Measurements from ENCODE around the gene TGM1.

Gene TGM1

DNA sequence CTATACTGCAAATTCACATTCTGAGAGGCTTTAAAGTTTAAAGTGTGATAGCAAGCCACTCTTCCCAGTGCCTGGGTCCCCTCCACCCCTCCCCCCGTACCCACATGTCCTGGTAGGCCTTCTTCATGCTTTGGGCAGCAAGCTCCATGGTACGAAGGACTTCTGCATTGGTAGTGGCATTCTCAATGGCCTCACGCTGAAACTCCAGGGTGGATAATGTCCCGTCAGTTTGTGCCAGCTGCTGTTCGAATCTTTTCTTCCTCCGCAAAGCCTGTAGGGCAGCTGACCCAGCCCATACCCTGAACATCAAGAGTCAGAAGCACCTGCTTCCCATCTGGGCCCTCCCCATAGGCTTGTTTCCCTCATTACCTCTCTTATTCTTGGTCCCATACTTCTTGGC lies 51.7 kb downstream of the TGM1 start:
- no CpG with 5 or more reads among the region's 6 CpGs for WGBS (ENCODE audit: extremely low coverage, insufficient coverage, insufficient read length)
- Histone ChIP-seq H3K23ac (ENCODE audit: low read length) (no peak overlapping the region), H3K79me1 (ENCODE audit: low read length) (peaks cover 8% of the 10 kb centered on the region), H2BK5ac (ENCODE audit: low read depth, low read length, poor library complexity) (no peak overlapping the region), H3K27me3 (ENCODE audit: insufficient read depth, low read length) (no peaks in the 10 kb centered on the region), H3K14ac (ENCODE audit: low read length) (no peak overlapping the region), H3K4me2 (ENCODE audit: low read length) (no peak overlapping the region), H4K8ac (ENCODE audit: low read depth, low read length) (no peak overlapping the region), H3K79me2 (ENCODE audit: control insufficient read depth, insufficient read depth, low read length, poor library complexity) (peaks cover 3% of the 10 kb centered on the region), H3K4ac (ENCODE audit: low read depth, low read length) (no peak overlapping the region), H3K9me3 (ENCODE audit: insufficient read depth, low read depth, low read length) (no peaks in the 10 kb centered on the region), H2BK120ac (ENCODE audit: insufficient read depth, low read length, poor library complexity) (no peak overlapping the region), H3K4me3 (ENCODE audit: low read depth, low read length) (no peak overlapping the region), H2AK5ac (ENCODE audit: low read length) (no peak overlapping the region), H4K91ac (ENCODE audit: low read depth, low read length) (no peak overlapping the region), H2AFZ (ENCODE audit: insufficient read depth, low read length, poor library complexity) (no peak overlapping the region), H3K36me3 (ENCODE audit: control insufficient read depth in 1 of 2, insufficient read depth in 2 of 2, low read length in 2 of 2) (peaks cover 24 to 35% of the 10 kb centered on the region in 2 experiments), H3K18ac (ENCODE audit: low read length) (no peak overlapping the region), H4K12ac (ENCODE audit: low read depth, low read length) (no peak overlapping the region), H3K9ac (ENCODE audit: low read length) (no peak overlapping the region), H3K4me1 (ENCODE audit: control insufficient read depth in 1 of 2, insufficient read depth in 2 of 2, low read length in 2 of 2) (peaks cover 3 to 6% of the 10 kb centered on the region in 2 experiments), H3K27ac (ENCODE audit: low read depth, low read length) (no peak overlapping the region), H2BK12ac (ENCODE audit: low read length) (no peak overlapping the region)
- DNase-seq = no peak

DNA sequence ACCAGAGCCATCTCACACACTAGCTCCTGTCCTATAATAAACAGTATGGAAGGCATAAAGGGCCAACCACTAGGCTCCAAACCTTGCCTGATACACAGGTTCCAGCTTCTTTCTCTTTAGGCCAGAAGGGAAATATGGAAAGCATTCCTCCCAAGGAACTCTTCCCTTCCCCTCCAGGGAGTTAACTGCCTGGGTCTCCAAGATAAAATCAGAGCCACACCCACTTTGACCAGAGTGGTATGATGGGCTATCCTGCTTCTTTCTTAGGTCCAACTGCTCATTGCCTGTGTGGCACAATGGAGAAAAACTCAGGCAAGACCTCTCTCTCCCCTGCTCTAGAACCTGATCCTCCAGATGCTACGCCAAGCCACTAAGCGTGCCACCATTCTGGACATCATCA lies 55.4 kb downstream of the TGM1 start:
- Histone ChIP-seq H2BK12ac (ENCODE audit: low read length) (no peak overlapping the region), H4K12ac (ENCODE audit: low read depth, low read length) (no peak overlapping the region), H3K4me3 (ENCODE audit: low read depth, low read length) (no peak overlapping the region), H3K4ac (ENCODE audit: low read depth, low read length) (no peak overlapping the region), H3K23ac (ENCODE audit: low read length) (no peak overlapping the region), H2BK5ac (ENCODE audit: low read depth, low read length, poor library complexity) (no peak overlapping the region), H3K9me3 (ENCODE audit: insufficient read depth, low read depth, low read length) (no peaks in the 10 kb centered on the region), H3K36me3 (ENCODE audit: control insufficient read depth in 1 of 2, insufficient read depth in 2 of 2, low read length in 2 of 2) (peaks cover 31 to 50% of the 10 kb centered on the region in 2 experiments), H2AK5ac (ENCODE audit: low read length) (no peak overlapping the region), H3K79me1 (ENCODE audit: low read length) (no peaks in the 10 kb centered on the region), H4K8ac (ENCODE audit: low read depth, low read length) (no peak overlapping the region), H3K14ac (ENCODE audit: low read length) (no peak overlapping the region), H3K4me1 (ENCODE audit: control insufficient read depth in 1 of 2, insufficient read depth in 2 of 2, low read length in 2 of 2) (peaks cover 3 to 4% of the 10 kb centered on the region in 2 experiments), H2BK120ac (ENCODE audit: insufficient read depth, low read length, poor library complexity) (no peak overlapping the region), H3K18ac (ENCODE audit: low read length) (no peak overlapping the region), H3K27ac (ENCODE audit: low read depth, low read length) (no peak overlapping the region), H3K9ac (ENCODE audit: low read length) (no peak overlapping the region), H3K27me3 (ENCODE audit: insufficient read depth, low read length) (no peaks in the 10 kb centered on the region), H2AFZ (ENCODE audit: insufficient read depth, low read length, poor library complexity) (no peak overlapping the region), H3K4me2 (ENCODE audit: low read length) (no peak overlapping the region), H4K91ac (ENCODE audit: low read depth, low read length) (no peak overlapping the region), H3K79me2 (ENCODE audit: control insufficient read depth, insufficient read depth, low read length, poor library complexity) (no peaks in the 10 kb centered on the region)
- no CpG with 5 or more reads among the region's 2 CpGs for WGBS (ENCODE audit: extremely low coverage, insufficient coverage, insufficient read length)
- DNase-seq = peak; percentile 7 to 62

DNA sequence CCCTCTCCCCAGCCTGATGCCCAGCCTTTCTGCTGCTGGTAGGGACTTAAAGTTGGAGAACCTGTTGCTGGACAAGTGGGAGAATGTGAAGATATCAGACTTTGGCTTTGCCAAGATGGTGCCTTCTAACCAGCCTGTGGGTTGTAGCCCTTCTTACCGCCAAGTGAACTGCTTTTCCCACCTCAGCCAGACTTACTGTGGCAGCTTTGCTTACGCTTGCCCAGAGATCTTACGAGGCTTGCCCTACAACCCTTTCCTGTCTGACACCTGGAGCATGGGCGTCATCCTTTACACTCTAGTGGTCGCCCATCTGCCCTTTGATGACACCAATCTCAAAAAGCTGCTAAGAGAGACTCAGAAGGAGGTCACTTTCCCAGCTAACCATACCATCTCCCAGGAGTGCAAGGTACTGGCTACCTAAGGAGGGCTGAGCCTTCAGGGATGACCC lies 55.8 kb downstream of the TGM1 start:
- no peaks in the 10 kb centered on the region for H3K27me3 ChIP-seq (ENCODE audit: insufficient read depth, low read length)
- no peak overlapping the region for H2BK12ac ChIP-seq (ENCODE audit: low read length)
- H3K9me3 ChIP-seq (ENCODE audit: insufficient read depth, low read depth, low read length) = no peaks in the 10 kb centered on the region
- H2AK5ac ChIP-seq (ENCODE audit: low read length) = no peak overlapping the region
- H3K36me3 ChIP-seq (ENCODE audit: control insufficient read depth in 1 of 2, insufficient read depth in 2 of 2, low read length in 2 of 2) = peaks cover 31 to 50% of the 10 kb centered on the region in 2 experiments
- H4K8ac ChIP-seq (ENCODE audit: low read depth, low read length) = no peak overlapping the region
- no peak overlapping the region for H3K14ac ChIP-seq (ENCODE audit: low read length)
- no peak overlapping the region for H3K27ac ChIP-seq (ENCODE audit: low read depth, low read length)
- no peak overlapping the region for H3K18ac ChIP-seq (ENCODE audit: low read length)
- H2AFZ ChIP-seq (ENCODE audit: insufficient read depth, low read length, poor library complexity) = no peak overlapping the region
- no peak overlapping the region for H2BK120ac ChIP-seq (ENCODE audit: insufficient read depth, low read length, poor library complexity)
- no peak overlapping the region for H3K9ac ChIP-seq (ENCODE audit: low read length)
- no peak overlapping the region for H2BK5ac ChIP-seq (ENCODE audit: low read depth, low read length, poor library complexity)
- no peaks in the 10 kb centered on the region for H3K79me1 ChIP-seq (ENCODE audit: low read length)
- no peak overlapping the region for H3K23ac ChIP-seq (ENCODE audit: low read length)
- H3K4me3 ChIP-seq (ENCODE audit: low read depth, low read length) = no peak overlapping the region
- H4K12ac ChIP-seq (ENCODE audit: low read depth, low read length) = peak overlapping the region; percentile 17
- no peak for DNase-seq
- no peak overlapping the region for H4K91ac ChIP-seq (ENCODE audit: low read depth, low read length)
- no peaks in the 10 kb centered on the region for H3K79me2 ChIP-seq (ENCODE audit: control insufficient read depth, insufficient read depth, low read length, poor library complexity)
- no peak overlapping the region for H3K4me2 ChIP-seq (ENCODE audit: low read length)
- WGBS (ENCODE audit: extremely low coverage, insufficient coverage, insufficient read length) = no CpG with 5 or more reads among the region's 5 CpGs
- peaks cover 3 to 4% of the 10 kb centered on the region in 2 experiments for H3K4me1 ChIP-seq (ENCODE audit: control insufficient read depth in 1 of 2, insufficient read depth in 2 of 2, low read length in 2 of 2)
- H3K4ac ChIP-seq (ENCODE audit: low read depth, low read length) = no peak overlapping the region

DNA sequence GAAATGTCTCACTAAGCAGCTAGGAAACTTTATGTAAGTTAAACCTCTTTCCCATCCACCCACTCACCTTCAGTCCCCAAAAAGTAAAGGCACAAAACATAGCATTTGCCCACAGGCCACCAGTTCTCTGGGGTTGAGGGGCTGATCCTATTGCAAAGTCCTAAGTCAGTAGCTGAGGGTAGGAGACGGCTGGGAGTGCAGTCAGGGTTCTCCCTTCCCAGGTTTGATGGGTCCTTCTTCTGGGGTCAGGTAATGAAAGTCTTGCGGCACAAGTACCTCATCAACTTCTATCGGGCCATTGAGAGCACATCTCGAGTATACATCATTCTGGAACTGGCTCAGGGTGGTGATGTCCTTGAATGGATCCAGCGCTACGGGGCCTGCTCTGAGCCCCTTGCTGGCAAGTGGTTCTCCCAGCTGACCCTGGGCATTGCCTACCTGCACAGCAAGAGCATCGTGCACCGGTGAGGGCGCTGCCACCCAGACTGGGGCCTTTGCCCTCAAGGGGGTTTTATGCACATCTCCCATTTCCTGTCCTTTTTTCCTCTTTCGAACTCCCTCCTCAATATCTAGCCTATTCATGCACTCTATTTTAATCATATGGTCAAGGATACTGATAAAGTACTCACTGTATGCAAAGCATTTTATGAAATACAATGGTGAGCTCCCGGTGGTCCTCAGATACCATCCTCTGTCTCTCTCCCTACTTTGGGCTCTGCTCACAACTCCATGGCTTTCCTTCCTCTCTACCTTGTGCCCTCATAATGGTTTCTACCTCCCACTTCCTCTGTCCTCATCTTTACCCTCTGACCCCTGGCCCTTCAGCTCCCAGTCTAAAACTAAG lies 56.5 kb downstream of the TGM1 start:
- H3K4me2 ChIP-seq (ENCODE audit: low read length) = no peak overlapping the region
- H3K18ac ChIP-seq (ENCODE audit: low read length) = no peak overlapping the region
- H2AK5ac ChIP-seq (ENCODE audit: low read length) = no peak overlapping the region
- H3K27ac ChIP-seq (ENCODE audit: low read depth, low read length) = no peak overlapping the region
- no peaks in the 10 kb centered on the region for H3K27me3 ChIP-seq (ENCODE audit: insufficient read depth, low read length)
- no peak overlapping the region for H2BK120ac ChIP-seq (ENCODE audit: insufficient read depth, low read length, poor library complexity)
- no peak overlapping the region for H2BK12ac ChIP-seq (ENCODE audit: low read length)
- H2BK5ac ChIP-seq (ENCODE audit: low read depth, low read length, poor library complexity) = no peak overlapping the region
- H3K79me2 ChIP-seq (ENCODE audit: control insufficient read depth, insufficient read depth, low read length, poor library complexity) = no peaks in the 10 kb centered on the region
- H3K23ac ChIP-seq (ENCODE audit: low read length) = no peak overlapping the region
- H3K9ac ChIP-seq (ENCODE audit: low read length) = no peak overlapping the region
- H4K12ac ChIP-seq (ENCODE audit: low read depth, low read length) = no peak overlapping the region
- H3K4me3 ChIP-seq (ENCODE audit: low read depth, low read length) = no peak overlapping the region
- no peaks in the 10 kb centered on the region for H3K79me1 ChIP-seq (ENCODE audit: low read length)
- H3K9me3 ChIP-seq (ENCODE audit: insufficient read depth, low read depth, low read length) = peaks cover 2% of the 10 kb centered on the region
- no peak overlapping the region for H4K91ac ChIP-seq (ENCODE audit: low read depth, low read length)
- peaks cover 31 to 53% of the 10 kb centered on the region in 2 experiments for H3K36me3 ChIP-seq (ENCODE audit: control insufficient read depth in 1 of 2, insufficient read depth in 2 of 2, low read length in 2 of 2)
- no peak overlapping the region for H2AFZ ChIP-seq (ENCODE audit: insufficient read depth, low read length, poor library complexity)
- H3K4ac ChIP-seq (ENCODE audit: low read depth, low read length) = no peak overlapping the region
- no peak overlapping the region for H4K8ac ChIP-seq (ENCODE audit: low read depth, low read length)
- no peak overlapping the region for H3K14ac ChIP-seq (ENCODE audit: low read length)
- DNase-seq = no peak
- no CpG with 5 or more reads among the region's 11 CpGs for WGBS (ENCODE audit: extremely low coverage, insufficient coverage, insufficient read length)
- peaks cover 3 to 4% of the 10 kb centered on the region in 2 experiments for H3K4me1 ChIP-seq (ENCODE audit: control insufficient read depth in 1 of 2, insufficient read depth in 2 of 2, low read length in 2 of 2)

Data from trophoblast cell (in vitro differentiated cells and primary cell).